ENCODE measurements around the gene EFHC1. TPM values are rescaled to one million over a fixed set of nuclear protein-coding genes. Genes with fewer than 3 reads are reported as not detected.

EFHC1 gene
- total and polyA plus RNA-seq, 7 donors: 1.8 to 38.5 (median 15.9) TPM

GRCh38 chr6:52491203-52492069 is 71.3 kb downstream of the EFHC1 start:
- WGBS, 2 donors: 75 to 78% methylated on average over 14 of the region's 14 CpGs

GRCh38 chr6:52493669-52494068 is 73.5 kb downstream of the EFHC1 start:
- TF ChIP-seq CTCF (IDR thresholded peaks at IDR 0.05): no peak
- TF ChIP-seq EP300 (IDR thresholded peaks at IDR 0.05): no peak
- TF ChIP-seq POLR2AphosphoS5 (IDR thresholded peaks at IDR 0.05): no peak
- TF ChIP-seq POLR2A (IDR thresholded peaks at IDR 0.05): no peak
- Histone ChIP-seq H3K4me1 (peaks cover 0 to 12% (median 10%) of the 10 kb centered on the region in 4 donors), H3K4me3 (no peak overlapping the region), H3K9me3 (no peaks in the 10 kb centered on the region), H3K27ac (no peak overlapping the region), H3K36me3 (no peaks in the 10 kb centered on the region), H3K27me3 (no peaks in the 10 kb centered on the region)
- intact Hi-C loops (cut with DNase I): no loop called here
- DNase-seq: no peak
- 60 to 69% methylated on average over 3 of the region's 3 CpGs for WGBS, 2 donors

More at GRCh38 chr6:52491203-52492069, 71.3 kb downstream of the EFHC1 start:
- no peaks in the 10 kb centered on the region for H3K27me3 ChIP-seq
- H3K36me3 ChIP-seq: no peaks in the 10 kb centered on the region
- TF ChIP-seq POLR2AphosphoS5 (IDR thresholded peaks at IDR 0.05): no peak
- H3K4me1 ChIP-seq: no peaks in the 10 kb centered on the region
- H3K4me3 ChIP-seq: no peak overlapping the region
- intact Hi-C loops (cut with DNase I): no loop called here
- H3K27ac ChIP-seq: no peak overlapping the region
- no peaks in the 10 kb centered on the region for H3K9me3 ChIP-seq
- no peak for DNase-seq

- Histone ChIP-seq H3K9me3 (no peaks in the 10 kb centered on the region), H3K36me3 (no peaks in the 10 kb centered on the region), H3K4me3 (no peak overlapping the region), H3K4me1 (peaks cover 0 to 21% (median 15%) of the 10 kb centered on the region in 4 donors), H3K27ac (no peak overlapping the region), H3K27me3 (no peaks in the 10 kb centered on the region)
- 94 to 97% methylated on average over 7 of the region's 7 CpGs for WGBS, 2 donors
- intact Hi-C loops (cut with DNase I): no loop called here
- no peak for DNase-seq
- TF ChIP-seq EP300 (IDR thresholded peaks at IDR 0.05) (no peak), POLR2A (IDR thresholded peaks at IDR 0.05) (no peak), POLR2AphosphoS5 (IDR thresholded peaks at IDR 0.05) (no peak), CTCF (IDR thresholded peaks at IDR 0.05) (no peak)
Observed at GRCh38 chr6:52494298-52495072, 74.3 kb downstream of the EFHC1 start.

GRCh38 chr6:52495922-52496321 is 75.8 kb downstream of the EFHC1 start:
- peaks cover 0 to 33% (median 22%) of the 10 kb centered on the region in 4 donors for H3K4me1 ChIP-seq
- no peak overlapping the region for H3K27ac ChIP-seq
- no peak for DNase-seq
- TF ChIP-seq POLR2A (IDR thresholded peaks at IDR 0.05) (no peak), EP300 (IDR thresholded peaks at IDR 0.05) (no peak)
- H3K9me3 ChIP-seq: no peaks in the 10 kb centered on the region
- H3K36me3 ChIP-seq: no peaks in the 10 kb centered on the region
- 66 to 75% methylated on average over 3 of the region's 3 CpGs for WGBS, 2 donors
- no peaks in the 10 kb centered on the region for H3K27me3 ChIP-seq
- H3K4me3 ChIP-seq: no peak overlapping the region
- intact Hi-C loops (cut with DNase I): no loop called here

- DNase-seq: no peak
- TF ChIP-seq CTCF (IDR thresholded peaks at IDR 0.05) (no peak), EP300 (IDR thresholded peaks at IDR 0.05) (no peak), POLR2A (IDR thresholded peaks at IDR 0.05) (no peak), POLR2AphosphoS5 (IDR thresholded peaks at IDR 0.05) (no peak)
- 90 to 92% methylated on average over 2 of the region's 2 CpGs for WGBS, 2 donors
- H3K27me3 ChIP-seq: no peaks in the 10 kb centered on the region
- H3K4me3 ChIP-seq: no peak overlapping the region
- H3K4me1 ChIP-seq: peaks cover 0 to 33% (median 22%) of the 10 kb centered on the region in 4 donors
- intact Hi-C loops (cut with DNase I): no loop called here
- H3K9me3 ChIP-seq: no peaks in the 10 kb centered on the region
- H3K27ac ChIP-seq: no peak overlapping the region
- H3K36me3 ChIP-seq: peaks cover 0 to 3% (median 0%) of the 10 kb centered on the region in 4 donors
Observed at GRCh38 chr6:52496631-52497030, 76.5 kb downstream of the EFHC1 start.
